NCI-H1436 (cell line): ENCODE data around the gene TSC2.

Source experiments
- DNase-seq: peaks from one replicate; lab custom pipeline; 2025; lab: John Stamatoyannopoulos, UW

Gene TSC2

DNA sequence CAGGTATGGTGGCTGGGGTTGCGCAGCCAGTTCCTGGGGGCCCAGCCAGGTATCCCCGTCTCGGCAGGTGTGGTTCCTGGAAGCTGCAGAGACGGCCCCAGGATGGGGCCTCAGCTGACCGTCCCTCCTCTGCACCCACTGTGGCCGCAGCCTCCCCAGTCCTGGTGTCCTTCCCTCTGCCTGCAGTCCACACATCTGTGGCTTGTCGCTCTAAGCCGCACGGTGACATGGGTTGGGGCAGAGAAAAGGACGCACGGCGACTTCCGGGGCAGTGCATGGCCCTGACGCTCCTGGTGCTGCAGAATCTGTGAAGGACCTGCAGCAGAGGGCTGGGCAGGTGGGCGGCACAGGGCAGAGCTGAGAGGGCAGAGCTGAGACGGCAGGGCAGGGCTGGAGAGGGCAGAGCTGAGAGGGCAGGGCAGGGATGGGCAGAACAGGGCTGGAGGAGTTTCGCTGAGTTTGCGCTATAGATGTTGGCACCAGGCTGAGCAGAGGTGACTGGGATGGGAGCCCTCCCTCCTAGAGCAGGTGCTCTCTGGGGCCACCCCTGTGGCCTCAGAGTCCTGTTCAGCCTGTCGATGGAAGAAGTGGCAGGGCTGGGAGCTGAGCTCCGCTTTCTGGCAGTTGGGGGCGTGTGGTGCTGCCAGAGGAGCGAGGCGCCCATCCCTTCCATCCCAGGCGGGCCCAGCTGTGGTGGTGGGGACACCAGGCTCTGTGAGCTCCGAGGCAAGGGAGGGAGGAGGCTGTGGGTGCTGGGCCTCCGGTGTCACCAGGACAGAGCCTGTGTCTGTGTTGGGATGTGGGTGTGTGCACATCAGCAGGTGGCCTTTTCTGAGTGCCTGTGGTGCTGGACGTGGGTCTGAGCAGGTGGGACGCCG is 23.0 kb downstream of the TSC2 start:
- DNase-seq, result no peak

DNA sequence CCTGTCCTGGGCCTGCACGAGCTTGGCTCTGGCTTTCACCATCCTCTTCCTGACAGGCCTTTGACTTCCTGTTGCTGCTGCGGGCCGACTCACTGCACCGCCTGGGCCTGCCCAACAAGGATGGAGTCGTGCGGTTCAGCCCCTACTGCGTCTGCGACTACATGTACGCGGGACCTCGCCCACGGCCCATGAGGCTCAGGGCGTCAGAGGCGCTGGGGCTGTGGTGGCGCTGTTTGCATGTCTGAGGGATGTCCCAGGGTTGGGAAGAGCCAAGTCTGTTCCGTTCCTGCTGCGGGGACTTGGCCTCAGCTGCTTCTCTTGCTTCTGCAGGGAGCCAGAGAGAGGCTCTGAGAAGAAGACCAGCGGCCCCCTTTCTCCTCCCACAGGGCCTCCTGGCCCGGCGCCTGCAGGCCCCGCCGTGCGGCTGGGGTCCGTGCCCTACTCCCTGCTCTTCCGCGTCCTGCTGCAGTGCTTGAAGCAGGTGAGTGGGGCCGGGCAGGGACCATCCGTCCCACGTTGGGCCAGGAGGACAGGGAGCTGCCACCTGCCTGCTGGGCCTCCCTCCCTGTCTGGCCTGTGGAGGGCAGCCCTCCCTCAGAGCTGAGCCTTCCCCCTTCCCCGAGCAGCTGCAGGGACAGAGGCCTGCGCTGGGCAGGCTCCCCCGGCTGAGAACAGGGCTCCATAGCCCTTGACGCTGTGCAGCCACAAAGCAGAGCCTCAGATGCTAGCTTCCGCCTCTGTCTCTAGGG is 23.8 kb downstream of the TSC2 start:
- DNase-seq, result no peak

DNA sequence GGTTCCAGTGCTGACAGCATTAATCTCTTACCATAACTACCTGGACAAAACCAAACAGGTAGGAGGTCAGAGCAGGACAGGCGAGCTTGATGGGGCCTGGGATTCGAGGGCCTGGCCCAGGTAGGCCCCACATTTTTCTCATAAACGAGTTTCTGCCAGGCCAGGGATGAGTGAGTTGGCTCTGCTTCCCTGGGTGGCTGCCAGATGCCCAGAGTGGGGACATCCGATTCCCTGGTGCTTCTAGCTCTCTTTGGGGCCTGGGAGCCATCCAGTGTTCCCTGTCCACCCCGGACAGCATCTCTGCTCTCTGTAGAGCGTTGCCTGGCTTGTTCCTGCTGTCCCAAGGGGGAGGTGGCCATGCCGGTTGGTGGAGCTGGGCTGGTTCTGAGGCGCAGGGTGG is 25.1 kb downstream of the TSC2 start:
- no peak for DNase-seq

- no peak for DNase-seq
Observed at GRCh38 chr16:2074071-2074470, 26.3 kb downstream of the TSC2 start.

GRCh38 chr16:2075631-2076030 is 27.8 kb downstream of the TSC2 start:
- DNase-seq, result no peak

- no peak for DNase-seq
Observed at GRCh38 chr16:2076072-2076865, 28.5 kb downstream of the TSC2 start.

DNA sequence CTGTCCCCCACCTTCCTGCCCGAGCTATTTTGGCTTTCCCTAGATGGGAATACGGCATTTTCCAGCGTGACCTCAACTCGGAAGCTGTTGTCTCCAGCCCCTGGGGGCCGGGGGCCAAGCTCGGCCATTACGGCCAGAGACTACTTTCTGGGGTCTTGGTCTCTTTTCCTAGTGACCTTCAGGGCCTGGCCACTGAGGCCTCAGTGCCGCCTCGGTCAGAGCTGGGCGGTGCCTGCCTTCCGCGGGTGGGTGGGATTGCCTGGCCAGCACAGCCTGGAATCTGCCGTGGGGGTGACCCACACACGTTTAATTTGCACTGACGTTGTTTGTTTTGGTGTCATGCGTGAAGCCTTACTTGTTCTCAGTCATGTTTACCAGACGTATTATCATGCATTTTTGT is 29.2 kb downstream of the TSC2 start:
- no peak for DNase-seq

DNA sequence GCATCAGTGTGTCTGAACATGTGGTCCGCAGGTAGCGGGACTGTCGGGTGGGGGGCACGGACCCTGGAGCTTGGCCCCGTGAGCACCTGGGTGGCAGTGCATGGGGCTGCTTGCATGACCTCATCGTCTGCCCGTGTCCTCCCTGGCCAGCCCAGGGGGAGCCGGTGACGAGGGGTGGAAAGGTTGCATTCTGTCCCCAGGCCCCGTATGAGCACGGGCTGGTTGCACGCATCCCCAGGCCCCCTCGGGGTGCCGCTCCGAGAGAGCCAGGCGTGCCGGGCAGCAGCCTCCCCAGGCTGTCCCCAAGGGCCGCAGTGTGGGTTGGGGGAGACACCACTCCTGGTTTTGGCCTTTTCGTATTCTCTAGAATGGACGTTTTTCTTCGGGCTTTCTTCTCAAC is 29.9 kb downstream of the TSC2 start:
- no peak for DNase-seq

DNA sequence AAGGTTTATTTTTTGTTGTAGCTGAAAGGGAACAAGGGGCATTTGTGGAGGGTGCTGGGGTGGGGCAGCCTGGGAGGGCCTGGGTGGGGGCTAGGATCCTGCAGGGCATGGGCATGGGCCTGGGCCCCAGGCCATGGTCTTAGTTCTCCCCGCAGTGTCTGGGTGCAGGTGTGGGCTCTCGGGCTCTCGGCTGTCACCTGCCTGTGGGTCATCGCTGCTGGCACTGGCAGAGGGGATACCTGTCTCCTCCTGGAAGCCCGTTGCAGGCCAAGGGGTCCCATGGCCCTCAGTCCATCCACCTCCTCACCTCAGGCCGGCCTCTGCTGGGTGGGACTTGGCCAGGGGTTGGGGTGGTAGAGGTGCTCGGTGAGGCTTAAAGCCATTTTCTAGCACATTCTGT is 30.3 kb downstream of the TSC2 start:
- no peak for DNase-seq

- no peak for DNase-seq
Observed at GRCh38 chr16:2078691-2079090, 30.9 kb downstream of the TSC2 start.

DNA sequence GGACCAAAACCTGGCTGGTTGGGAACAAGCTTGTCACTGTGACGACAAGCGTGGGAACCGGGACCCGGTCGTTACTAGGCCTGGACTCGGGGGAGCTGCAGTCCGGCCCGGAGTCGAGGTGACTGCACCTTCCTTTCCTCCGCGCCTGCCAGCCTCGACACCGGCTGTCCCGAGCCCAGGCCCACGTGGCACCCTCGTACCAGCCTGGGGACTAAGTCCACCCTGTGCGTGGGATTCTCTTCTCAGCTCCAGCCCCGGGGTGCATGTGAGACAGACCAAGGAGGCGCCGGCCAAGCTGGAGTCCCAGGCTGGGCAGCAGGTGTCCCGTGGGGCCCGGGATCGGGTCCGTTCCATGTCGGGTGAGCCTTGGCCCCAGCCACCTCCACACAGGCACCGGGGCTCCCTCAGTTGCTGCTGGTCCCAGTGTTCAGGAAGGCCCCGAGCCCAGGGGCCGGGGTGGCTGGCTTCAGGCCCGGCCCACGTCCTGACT is 31.6 kb downstream of the TSC2 start:
- no peak for DNase-seq

DNA sequence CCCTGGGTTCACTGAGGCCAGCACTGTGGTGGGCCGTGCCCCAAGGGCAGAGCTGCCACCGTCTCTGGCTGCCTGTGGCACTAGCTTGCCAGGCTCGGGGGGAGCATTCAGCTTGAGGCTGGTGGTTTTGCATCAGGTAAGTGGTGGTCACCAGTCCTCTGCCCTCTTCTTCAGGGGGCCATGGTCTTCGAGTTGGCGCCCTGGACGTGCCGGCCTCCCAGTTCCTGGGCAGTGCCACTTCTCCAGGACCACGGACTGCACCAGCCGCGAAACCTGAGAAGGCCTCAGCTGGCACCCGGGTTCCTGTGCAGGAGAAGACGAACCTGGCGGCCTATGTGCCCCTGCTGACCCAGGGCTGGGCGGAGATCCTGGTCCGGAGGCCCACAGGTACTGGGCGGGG is 32.2 kb downstream of the TSC2 start:
- no peak for DNase-seq

DNA sequence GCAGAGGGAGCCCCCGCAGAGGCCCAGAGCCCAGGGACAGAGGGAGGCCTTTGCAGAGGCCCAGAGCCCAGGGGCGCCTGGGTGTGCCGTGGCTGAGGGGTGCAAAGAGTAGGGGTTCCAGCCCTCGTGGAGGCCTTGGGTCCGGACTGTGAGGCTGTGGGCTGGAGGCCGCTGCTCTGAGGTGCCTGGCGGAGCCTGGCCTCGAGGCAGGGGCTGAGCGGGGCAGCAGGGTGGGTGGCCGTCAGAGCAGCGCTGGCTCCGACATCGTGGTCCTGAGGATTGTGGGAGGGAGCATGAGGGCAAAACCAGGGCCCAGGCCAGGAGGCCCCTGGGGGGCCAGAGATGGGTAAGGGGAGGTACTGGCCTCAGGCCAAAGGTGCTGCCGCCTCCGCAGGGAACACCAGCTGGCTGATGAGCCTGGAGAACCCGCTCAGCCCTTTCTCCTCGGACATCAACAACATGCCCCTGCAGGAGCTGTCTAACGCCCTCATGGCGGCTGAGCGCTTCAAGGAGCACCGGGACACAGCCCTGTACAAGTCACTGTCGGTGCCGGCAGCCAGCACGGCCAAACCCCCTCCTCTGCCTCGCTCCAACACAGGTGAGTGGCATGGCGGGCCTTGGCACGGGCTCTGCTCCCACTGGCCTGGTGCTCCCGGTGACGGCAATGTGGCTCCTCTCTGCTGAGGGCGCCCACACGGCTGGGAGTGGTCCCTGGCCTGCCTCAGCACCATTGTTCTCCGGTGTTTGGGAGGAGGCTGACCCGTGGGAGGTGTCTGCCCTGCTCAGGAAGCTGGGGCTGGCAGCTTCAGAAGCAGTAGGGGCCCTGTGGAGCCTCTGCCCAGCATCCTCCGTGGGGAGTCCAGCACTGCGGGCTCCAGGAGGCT is 33.7 kb downstream of the TSC2 start:
- no peak for DNase-seq

DNA sequence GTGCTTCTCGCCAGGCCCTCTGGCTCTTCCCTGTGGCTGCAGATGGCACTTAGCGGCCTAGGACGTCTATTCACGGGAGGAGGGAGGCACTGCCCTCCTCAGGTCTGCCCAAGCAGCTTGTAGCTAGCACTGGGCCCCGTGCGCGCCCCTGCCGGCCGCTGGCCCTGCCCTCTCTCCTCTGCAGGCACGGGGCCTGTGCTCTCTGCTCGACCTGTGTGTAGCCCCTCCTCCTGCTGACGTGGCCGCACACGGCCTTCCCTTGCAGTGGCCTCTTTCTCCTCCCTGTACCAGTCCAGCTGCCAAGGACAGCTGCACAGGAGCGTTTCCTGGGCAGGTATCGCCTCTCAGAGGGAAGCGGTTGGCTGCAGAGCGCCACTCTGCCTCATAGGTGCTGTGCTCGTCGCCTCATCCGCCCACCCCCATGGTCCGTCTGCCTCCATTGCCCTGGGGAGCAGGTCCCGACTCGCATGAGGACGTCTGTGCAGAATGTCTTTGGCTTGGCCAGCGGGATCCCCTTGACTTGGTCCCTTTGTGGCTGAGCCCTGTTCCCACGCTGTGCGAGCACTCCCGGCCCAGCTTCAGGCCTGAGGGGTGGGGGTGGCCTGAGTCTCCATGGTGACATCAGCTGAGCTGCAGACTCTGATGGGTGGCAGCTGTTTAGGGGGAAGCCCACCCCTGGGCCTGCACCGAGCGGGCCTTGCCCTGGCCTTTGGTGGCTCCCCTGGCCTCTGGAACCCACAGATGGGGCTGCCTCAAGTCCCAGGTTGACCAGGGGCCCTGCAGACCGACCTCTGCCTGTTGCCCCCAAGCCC is 34.6 kb downstream of the TSC2 start:
- DNase-seq, result no peak

DNA sequence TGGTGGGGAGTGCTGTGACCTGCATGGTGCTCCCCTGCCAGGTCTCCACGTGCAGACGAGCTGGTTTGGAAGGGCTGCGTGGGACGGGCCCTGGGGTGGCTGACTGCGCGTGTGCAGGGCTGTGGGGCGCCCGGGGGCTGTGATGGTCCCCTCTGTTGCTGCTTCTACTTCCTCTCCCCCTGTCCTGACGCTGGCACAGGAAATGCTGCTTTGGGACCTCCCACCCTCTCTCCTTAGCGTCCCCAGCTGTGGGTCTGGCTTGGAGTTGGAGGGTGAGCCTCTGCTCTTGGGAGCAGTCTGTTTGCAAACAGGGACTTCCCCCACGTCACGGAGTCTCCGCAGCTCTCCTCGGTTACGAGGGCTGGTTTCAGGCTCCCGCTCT is 35.2 kb downstream of the TSC2 start:
- no peak for DNase-seq

DNA sequence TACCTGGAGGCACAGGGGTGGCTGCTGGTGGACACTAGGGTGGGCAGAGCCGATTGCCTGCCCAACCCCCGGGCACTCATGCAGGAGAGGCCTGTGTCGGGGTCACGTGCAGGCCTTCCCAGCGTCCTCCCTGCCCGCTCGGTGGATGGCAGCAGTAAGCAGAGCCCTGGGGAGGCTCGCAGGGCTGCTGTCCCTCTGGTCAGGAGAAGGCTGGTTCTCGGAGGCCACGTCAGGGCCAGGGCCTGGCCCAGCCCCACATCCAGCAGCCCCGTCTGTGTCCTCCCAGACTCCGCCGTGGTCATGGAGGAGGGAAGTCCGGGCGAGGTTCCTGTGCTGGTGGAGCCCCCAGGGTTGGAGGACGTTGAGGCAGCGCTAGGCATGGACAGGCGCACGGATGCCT is 35.6 kb downstream of the TSC2 start:
- DNase-seq, result no peak

DNA sequence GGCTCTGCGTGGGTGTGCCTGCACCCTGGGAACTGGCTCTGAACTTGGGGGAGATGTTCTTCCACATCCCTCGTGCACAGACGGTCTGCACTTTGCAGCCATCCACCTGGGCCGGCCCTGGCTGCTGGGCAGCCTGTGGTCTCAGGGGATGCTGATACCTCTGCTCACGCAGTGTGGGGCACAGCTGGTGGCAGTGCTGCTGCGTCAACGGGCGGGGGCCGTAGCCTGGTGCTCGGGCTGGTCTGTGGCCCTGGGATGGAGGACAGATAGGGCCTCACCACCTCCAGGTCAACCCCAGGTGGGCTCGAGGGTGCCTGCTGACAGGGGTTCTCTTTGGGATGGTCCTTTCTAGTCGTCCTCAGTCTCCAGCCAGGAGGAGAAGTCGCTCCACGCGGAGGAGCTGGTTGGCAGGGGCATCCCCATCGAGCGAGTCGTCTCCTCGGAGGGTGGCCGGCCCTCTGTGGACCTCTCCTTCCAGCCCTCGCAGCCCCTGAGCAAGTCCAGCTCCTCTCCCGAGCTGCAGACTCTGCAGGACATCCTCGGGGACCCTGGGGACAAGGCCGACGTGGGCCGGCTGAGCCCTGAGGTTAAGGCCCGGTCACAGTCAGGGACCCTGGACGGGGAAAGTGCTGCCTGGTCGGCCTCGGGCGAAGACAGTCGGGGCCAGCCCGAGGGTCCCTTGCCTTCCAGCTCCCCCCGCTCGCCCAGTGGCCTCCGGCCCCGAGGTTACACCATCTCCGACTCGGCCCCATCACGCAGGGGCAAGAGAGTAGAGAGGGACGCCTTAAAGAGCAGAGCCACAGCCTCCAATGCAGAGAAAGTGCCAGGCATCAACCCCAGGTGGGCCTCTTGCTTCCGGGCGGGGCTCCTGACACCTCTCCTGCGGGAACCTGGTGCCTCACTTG is 36.3 kb downstream of the TSC2 start:
- DNase-seq, result no peak

DNA sequence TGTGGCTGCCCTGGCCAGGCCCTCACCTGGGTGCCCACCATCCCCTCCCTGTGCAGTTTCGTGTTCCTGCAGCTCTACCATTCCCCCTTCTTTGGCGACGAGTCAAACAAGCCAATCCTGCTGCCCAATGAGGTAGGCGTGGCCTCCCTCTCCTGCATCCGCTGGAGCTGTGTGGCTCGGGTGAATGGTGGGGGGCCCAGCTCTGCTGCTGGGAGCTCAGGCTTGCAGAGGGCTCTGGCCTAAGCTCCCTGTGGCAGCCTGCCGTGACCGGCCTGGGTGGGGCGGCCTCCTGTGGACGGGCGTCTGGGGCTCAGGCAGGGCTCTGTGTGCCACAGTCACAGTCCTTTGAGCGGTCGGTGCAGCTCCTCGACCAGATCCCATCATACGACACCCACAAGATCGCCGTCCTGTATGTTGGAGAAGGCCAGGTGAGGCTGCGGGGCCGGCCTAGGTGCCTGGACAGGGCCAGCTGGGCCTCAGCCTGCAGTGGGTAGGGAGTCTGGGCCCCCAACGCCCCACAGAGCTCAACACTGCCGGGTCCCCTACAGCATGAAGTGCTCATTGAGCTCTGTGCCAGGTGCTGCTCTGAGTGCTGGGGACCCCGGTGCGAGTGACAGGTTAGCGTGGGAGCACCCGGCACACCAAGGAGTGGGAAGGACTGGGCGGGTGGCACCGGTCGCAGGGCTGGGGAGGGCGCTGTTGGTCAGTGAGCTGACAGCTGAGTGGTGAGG is 37.3 kb downstream of the TSC2 start:
- DNase-seq, result no peak

GRCh38 chr16:2085669-2086068 is 37.9 kb downstream of the TSC2 start:
- no peak for DNase-seq
